Ishikawa (cell line): ENCODE results near the gene UPK3A.

Source experiments
- EGR1 ChIP-seq: IDR thresholded peaks from 2 replicates; pipeline ENCODE4 v1.6.1; 2012
- EP300 ChIP-seq: IDR thresholded peaks from 2 replicates; pipeline ENCODE4 v1.6.1; 2012; ENCODE audit warnings: borderline replicate concordance
- YY1 ChIP-seq: IDR thresholded peaks from 2 replicates; pipeline ENCODE4 v1.6.1; 2012; ENCODE audit warnings: low read depth

- TF ChIP-seq EGR1 (no peak), YY1 (no peak), EP300 (no peak)
Measured at GRCh38 chr22:45246060-45246985, 38.4 kb upstream of the UPK3A start.
